Activated T-helper 1 cell treated with anti-CD3 and anti-CD28 coated beads, Interleukin-2, amount 50 U/mL, for 16 hours (primary cell): ENCODE data around the gene ITPA.
"Not testable (repeated sequence)": the region's sequence is repeated elsewhere in the genome, so short reads cannot be mapped to it uniquely, and the experiment has no call there.

Experiments
- DNase-seq, 2 donors: peaks; one replicate each; pipeline ENCODE4 v3.0.0-alpha.2; 2020; ENCODE audit warnings: low read depth in 1 of 2, low spot score in 1 of 2

Gene ITPA

GRCh38 chr20:3172933-3173609, 36.2 kb upstream of the ITPA start, which contains the start of gene LZTS3:
Gene LZTS3, minus strand, starts transcription at chr20:3173549. Its CDS starts 6,386 bp downstream, at chr20:3167163.
- peak; percentile 65 to 70 for DNase-seq

GRCh38 chr20:3173610-3174441, 35.5 kb upstream of the ITPA start:
- DNase-seq = peak; percentile 85 to 86

GRCh38 chr20:3174442-3175261, 34.6 kb upstream of the ITPA start:
- no peak for DNase-seq

GRCh38 chr20:3175270-3175669, 34.0 kb upstream of the ITPA start:
- no peak for DNase-seq

- no peak for DNase-seq
Observed at GRCh38 chr20:3177746-3178485, 31.4 kb upstream of the ITPA start.

- DNase-seq = no peak
Observed at GRCh38 chr20:3180319-3180718, 29.0 kb upstream of the ITPA start.

GRCh38 chr20:3181270-3181669, 28.0 kb upstream of the ITPA start:
- no peak for DNase-seq

GRCh38 chr20:3182429-3182828, 26.9 kb upstream of the ITPA start:
- DNase-seq = not testable (repeated sequence)

- DNase-seq = no peak
Observed at GRCh38 chr20:3183896-3184612, 25.2 kb upstream of the ITPA start.

- DNase-seq = not testable (repeated sequence)
Observed at GRCh38 chr20:3187861-3188260, 21.4 kb upstream of the ITPA start.

GRCh38 chr20:3188823-3189413, 20.4 kb upstream of the ITPA start:
- DNase-seq = no peak

GRCh38 chr20:3189561-3190131, 19.7 kb upstream of the ITPA start:
- DNase-seq = no peak

GRCh38 chr20:3190681-3191111, 18.6 kb upstream of the ITPA start:
- DNase-seq = no peak

- DNase-seq = no peak
Observed at GRCh38 chr20:3192226-3193015, 16.9 kb upstream of the ITPA start.

- DNase-seq = no peak
Observed at GRCh38 chr20:3193806-3194616, 15.3 kb upstream of the ITPA start.

- no peak for DNase-seq
Observed at GRCh38 chr20:3194617-3195280, 14.5 kb upstream of the ITPA start.

- no peak for DNase-seq
Observed at GRCh38 chr20:3195590-3196237, 13.6 kb upstream of the ITPA start.
